ENCODE results near the gene SNX1.

Gene SNX1

GRCh38 chr15:64095795-64096667 lies at the start of gene SNX1:
Gene SNX1 (plus strand): TSS chr15:64095982. CDS start chr15:64096014, 32 bp downstream.
- TF ChIP-seq CTCF (IDR thresholded peaks at IDR 0.05; ENCODE audit: low read depth, low read length) (no peak), MAX (IDR thresholded peaks at IDR 0.05; ENCODE audit: low read depth, low read length) (peak; percentile 68; the same call in 1 of the 2 replicates), POLR2A (IDR thresholded peaks at IDR 0.05; ENCODE audit: extremely low read depth, insufficient read length) (peak; percentile 97), MYC (IDR thresholded peaks at IDR 0.05; ENCODE audit: low read depth, low read length) (peak; percentile 88)
- DNase-seq (ENCODE audit: low read depth): peak; percentile 93
- peak within 1 kb of the TSS; percentile 83 for H3K4me3 ChIP-seq (ENCODE audit: low read depth, low read length)

GRCh38 chr15:64046421-64047153 lies 49.2 kb upstream of the SNX1 start, which contains the start of gene DAPK2:
Gene DAPK2 (minus strand): TSS chr15:64046485. CDS start chr15:64040261, 6,224 bp downstream.
- TF ChIP-seq MAX (IDR thresholded peaks at IDR 0.05; ENCODE audit: low read depth, low read length): no peak
- TF ChIP-seq CTCF (IDR thresholded peaks at IDR 0.05; ENCODE audit: low read depth, low read length): peak; percentile 51

GRCh38 chr15:64048781-64049460 lies 46.9 kb upstream of the SNX1 start:
- TF ChIP-seq MAX (IDR thresholded peaks at IDR 0.05; ENCODE audit: low read depth, low read length) (no peak), POLR2A (IDR thresholded peaks at IDR 0.05; ENCODE audit: extremely low read depth, insufficient read length) (no peak), CTCF (IDR thresholded peaks at IDR 0.05; ENCODE audit: low read depth, low read length) (no peak), MYC (IDR thresholded peaks at IDR 0.05; ENCODE audit: low read depth, low read length) (no peak)
- no peak overlapping the region for H3K4me3 ChIP-seq (ENCODE audit: low read depth, low read length)
- DNase-seq (ENCODE audit: low read depth): peak; percentile 54

More at GRCh38 chr15:64046421-64047153, 49.2 kb upstream of the SNX1 start, which contains the start of gene DAPK2:
- DNase-seq (ENCODE audit: low read depth): peak; percentile 80
- H3K4me3 ChIP-seq (ENCODE audit: low read depth, low read length): peak within 1 kb of the TSS; percentile 41

- no peak for TF ChIP-seq POLR2A (IDR thresholded peaks at IDR 0.05; ENCODE audit: extremely low read depth, insufficient read length)
- no peak overlapping the region for H3K4me3 ChIP-seq (ENCODE audit: low read depth, low read length)
- no peak for DNase-seq (ENCODE audit: low read depth)
Observed at GRCh38 chr15:64050281-64051092, 45.3 kb upstream of the SNX1 start.

- TF ChIP-seq MAX (IDR thresholded peaks at IDR 0.05; ENCODE audit: low read depth, low read length) (no peak), POLR2A (IDR thresholded peaks at IDR 0.05; ENCODE audit: extremely low read depth, insufficient read length) (no peak), MYC (IDR thresholded peaks at IDR 0.05; ENCODE audit: low read depth, low read length) (no peak), CTCF (IDR thresholded peaks at IDR 0.05; ENCODE audit: low read depth, low read length) (no peak)
- H3K4me3 ChIP-seq (ENCODE audit: low read depth, low read length): no peak overlapping the region
- no peak for DNase-seq (ENCODE audit: low read depth)
Observed at GRCh38 chr15:64051093-64051402, 44.7 kb upstream of the SNX1 start.
